Uterus (tissue), 4 donors: ENCODE results near the gene METTL6. TPM values are rescaled to one million over a fixed set of nuclear protein-coding genes. Genes with fewer than 3 reads are reported as not detected.
"Not testable (repeated sequence)": the region's sequence is repeated elsewhere in the genome, so short reads cannot be mapped to it uniquely, and the experiment has no call there.

Source experiments
- DNase-seq, 2 donors: peaks; one replicate each; pipeline ENCODE4 v3.0.0-alpha.2; 2019 to 2020
- H3K27ac ChIP-seq, 2 donors: fragments of 200-600 bp; sonication (generic); 1 replicate in 1 of 2; 2 replicates in 1 of 2; pipeline ENCODE4 v1.5.1; 2016 to 2018
- H3K27me3 ChIP-seq, 2 donors: fragments of 200-600 bp; sonication (generic); one replicate each; pipeline ENCODE4 v1.5.1; 2018 to 2019; ENCODE audit warnings: control low read depth in 1 of 2
- H3K36me3 ChIP-seq, 2 donors: fragments of 200-600 bp; sonication (generic); one replicate each; pipeline ENCODE4 v1.5.1; 2019; ENCODE audit warnings: control low read depth in 1 of 2
- H3K4me1 ChIP-seq, 2 donors: fragments of 200-600 bp; sonication (generic); one replicate each; pipeline ENCODE4 v1.5.1; 2018 to 2019; ENCODE audit warnings: control low read depth in 1 of 2
- H3K4me3 ChIP-seq, 2 donors: fragments of 200-600 bp; sonication (generic); 1 replicate in 1 of 2; 2 replicates in 1 of 2; pipeline ENCODE4 v1.5.1; 2018 to 2019; ENCODE audit warnings: mild to moderate bottlenecking in 1 of 2
- H3K9me3 ChIP-seq, 2 donors: fragments of 200-600 bp; sonication (generic); one replicate each; pipeline ENCODE4 v1.5.1; 2019; ENCODE audit warnings: control low read depth in 1 of 2
- POLR2A ChIP-seq, 2 donors: fragments of 450-650 bp; IDR thresholded peaks; one replicate each; pipeline ENCODE4 v1.6.1; 2016; ENCODE audit warnings: antibody characterized with exemption in 2 of 2, mild to moderate bottlenecking in 1 of 2, moderate library complexity in 1 of 2
- intact Hi-C: fragments of 100-400 bp; cut with DNase I; formaldehyde crosslinking; loops from one replicate; pipeline ENCODE4 v1.15.1; 2023; ENCODE audit warnings: low total_unique reads
- total RNA-seq, 4 donors: library from RNA; depleted of rRNA in 3 of 4; stranded (reverse); fragments of >200 nt in 3 of 4; gene quantifications; one replicate each; pipeline versions ENCODE4 v1.1.0 to v1.2.4, GENCODE V29; 2014 to 2023
- TF ChIP-seq, protein P1 (sequence below), 4 experiments: fragments of 200-600 bp in 2 of 4; fragments of 450-650 bp in 2 of 4; sonication (generic) in 2 of 4; IDR thresholded peaks; one replicate each; pipeline ENCODE4 v1.5.1; 2016 to 2019; ENCODE audit warnings: antibody characterized with exemption in 4 of 4, mild to moderate bottlenecking in 2 of 4, moderate library complexity in 1 of 4
- donor health status: DM: yes; HTN: yes; CAD: no.

Gene METTL6
- total RNA-seq, 4 donors from 2014 or later, result 2.0 to 61.7 (median 25.9) TPM

DNA sequence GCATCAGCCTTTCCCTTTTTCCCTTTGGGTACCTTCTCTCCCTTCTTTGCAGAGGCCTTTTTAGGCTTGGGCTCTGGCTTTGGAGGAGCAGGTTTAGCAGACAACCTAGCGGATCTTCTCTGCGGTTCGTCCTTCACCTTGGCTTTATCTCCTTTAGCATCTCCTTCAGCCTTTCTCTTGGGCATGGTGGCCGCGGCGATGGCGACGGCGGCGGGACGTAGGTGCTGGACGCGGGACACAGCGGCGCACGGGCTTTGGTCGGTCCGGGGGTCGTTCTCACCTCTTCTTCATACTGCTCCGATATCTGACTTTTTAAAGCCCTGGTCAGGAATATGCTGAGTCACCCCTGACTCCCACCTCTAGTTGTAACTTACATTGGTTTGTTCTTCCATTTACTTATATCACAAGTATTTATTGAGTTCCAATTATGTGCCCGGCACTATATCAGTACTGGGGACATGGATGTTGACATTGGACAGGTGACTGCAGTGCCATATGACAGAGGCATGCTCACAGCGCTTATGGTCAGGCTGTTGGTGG lies 51.8 kb downstream of the METTL6 start:
- intact Hi-C loops, result loop anchor here (5.0 kb wide), 1 partner anchor 108 kb away; no protein-coding TSS in a partner anchor
- DNase-seq, result no peak
- Histone ChIP-seq H3K4me3 (no peak overlapping the region), H3K9me3 (no peaks in the 10 kb centered on the region), H3K27ac (no peak overlapping the region), H3K36me3 (no peaks in the 10 kb centered on the region), H3K27me3 (no peaks in the 10 kb centered on the region), H3K4me1 (no peaks in the 10 kb centered on the region)
- TF ChIP-seq, protein P1, sequence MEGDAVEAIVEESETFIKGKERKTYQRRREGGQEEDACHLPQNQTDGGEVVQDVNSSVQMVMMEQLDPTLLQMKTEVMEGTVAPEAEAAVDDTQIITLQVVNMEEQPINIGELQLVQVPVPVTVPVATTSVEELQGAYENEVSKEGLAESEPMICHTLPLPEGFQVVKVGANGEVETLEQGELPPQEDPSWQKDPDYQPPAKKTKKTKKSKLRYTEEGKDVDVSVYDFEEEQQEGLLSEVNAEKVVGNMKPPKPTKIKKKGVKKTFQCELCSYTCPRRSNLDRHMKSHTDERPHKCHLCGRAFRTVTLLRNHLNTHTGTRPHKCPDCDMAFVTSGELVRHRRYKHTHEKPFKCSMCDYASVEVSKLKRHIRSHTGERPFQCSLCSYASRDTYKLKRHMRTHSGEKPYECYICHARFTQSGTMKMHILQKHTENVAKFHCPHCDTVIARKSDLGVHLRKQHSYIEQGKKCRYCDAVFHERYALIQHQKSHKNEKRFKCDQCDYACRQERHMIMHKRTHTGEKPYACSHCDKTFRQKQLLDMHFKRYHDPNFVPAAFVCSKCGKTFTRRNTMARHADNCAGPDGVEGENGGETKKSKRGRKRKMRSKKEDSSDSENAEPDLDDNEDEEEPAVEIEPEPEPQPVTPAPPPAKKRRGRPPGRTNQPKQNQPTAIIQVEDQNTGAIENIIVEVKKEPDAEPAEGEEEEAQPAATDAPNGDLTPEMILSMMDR (IDR thresholded peaks at IDR 0.05), result no peak
- TF ChIP-seq POLR2A (IDR thresholded peaks at IDR 0.05), result no peak

- DNase-seq, result no peak
- TF ChIP-seq POLR2A (IDR thresholded peaks at IDR 0.05), result no peak
- TF ChIP-seq, protein P1 (IDR thresholded peaks at IDR 0.05), result no peak
- Histone ChIP-seq H3K4me1 (no peaks in the 10 kb centered on the region), H3K27ac (no peak overlapping the region), H3K4me3 (no peak overlapping the region), H3K36me3 (no peaks in the 10 kb centered on the region), H3K9me3 (no peaks in the 10 kb centered on the region), H3K27me3 (no peaks in the 10 kb centered on the region)
- intact Hi-C loops, result no loop called here
Observed at GRCh38 chr3:15372918-15373317, 54.4 kb downstream of the METTL6 start.

DNA sequence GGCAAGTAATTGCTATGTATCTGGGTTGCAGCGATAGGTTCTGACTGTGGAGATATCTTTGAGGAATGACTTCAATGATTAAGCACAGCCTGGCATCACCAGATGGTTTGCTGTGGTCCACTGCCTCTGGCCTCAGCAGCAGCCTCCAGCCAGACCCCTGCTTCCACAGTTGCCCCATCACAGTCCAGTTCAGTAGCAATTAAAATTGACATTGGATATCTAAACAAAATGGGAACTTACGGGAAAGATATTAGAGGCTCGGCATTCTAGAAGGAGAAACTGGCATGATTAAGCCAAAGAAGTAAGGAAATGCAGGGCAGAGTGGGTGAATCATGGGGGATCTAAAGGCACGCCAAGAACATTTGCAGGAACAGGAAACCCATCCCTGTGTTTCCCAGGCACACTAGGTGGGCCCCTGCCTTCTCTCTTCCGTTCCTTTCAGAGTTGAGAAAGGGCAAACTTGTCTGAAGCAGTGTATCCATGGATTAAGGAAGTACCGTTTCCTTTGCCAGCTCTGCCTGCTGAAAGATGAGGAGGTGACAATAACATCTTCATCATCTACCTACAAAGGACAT lies 58.7 kb downstream of the METTL6 start:
- no peak for TF ChIP-seq POLR2A (IDR thresholded peaks at IDR 0.05)
- TF ChIP-seq, protein P1 (IDR thresholded peaks at IDR 0.05), result no peak
- no peak overlapping the region for H3K27ac ChIP-seq
- intact Hi-C loops, result no loop called here
- no peak overlapping the region for H3K4me3 ChIP-seq
- no peaks in the 10 kb centered on the region for H3K4me1 ChIP-seq
- no peak for DNase-seq
- no peaks in the 10 kb centered on the region for H3K9me3 ChIP-seq
- H3K36me3 ChIP-seq, result no peaks in the 10 kb centered on the region
- H3K27me3 ChIP-seq, result no peaks in the 10 kb centered on the region

DNA sequence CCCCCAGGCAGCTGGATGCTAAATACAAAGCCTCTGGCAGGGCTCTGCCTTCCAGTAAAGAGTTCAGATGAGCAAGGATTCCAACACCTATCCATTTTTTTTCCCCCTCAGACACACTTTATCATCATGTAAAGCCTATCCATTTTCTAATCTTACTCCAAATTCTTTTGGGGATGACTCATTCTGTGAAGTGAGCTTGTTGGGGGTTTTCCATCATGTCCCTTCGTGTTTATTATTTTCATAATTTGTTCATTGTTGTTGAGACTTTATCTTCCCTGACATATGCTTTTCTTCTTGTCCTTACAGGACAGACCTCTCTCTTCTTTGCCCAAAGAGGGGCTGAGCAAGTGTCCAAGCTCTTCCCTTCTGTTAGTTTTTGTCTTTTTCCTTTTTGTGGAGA lies 60.3 kb downstream of the METTL6 start:
- Histone ChIP-seq H3K27me3 (no peaks in the 10 kb centered on the region), H3K9me3 (no peaks in the 10 kb centered on the region), H3K4me3 (no peak overlapping the region), H3K27ac (no peak overlapping the region), H3K36me3 (no peaks in the 10 kb centered on the region), H3K4me1 (no peaks in the 10 kb centered on the region)
- no peak for DNase-seq
- intact Hi-C loops, result no loop called here
- TF ChIP-seq POLR2A (IDR thresholded peaks at IDR 0.05), result no peak
- TF ChIP-seq, protein P1 (IDR thresholded peaks at IDR 0.05), result no peak

GRCh38 chr3:15364078-15364477 lies 63.3 kb downstream of the METTL6 start:
- not testable (repeated sequence) for H3K27ac ChIP-seq, DNase-seq

More at GRCh38 chr3:15364078-15364477, 63.3 kb downstream of the METTL6 start:
- H3K4me1 ChIP-seq, H3K4me3 ChIP-seq, H3K27me3 ChIP-seq, H3K36me3 ChIP-seq, intact Hi-C loops, H3K9me3 ChIP-seq: not testable (repeated sequence)
